NOMO-1 treated with dmso at 0.1 percent for 144 hours (cell line): Measurements from ENCODE around the gene GAPVD1.
A peak's percentile ranks its signal among the peaks of the same experiment; 100 is the strongest.
"Not testable (repeated sequence)": the region's sequence is repeated elsewhere in the genome, so short reads cannot be mapped to it uniquely, and the experiment has no call there.

Source experiments
- DNase-seq: peaks from one replicate; lab custom pipeline; 2025; ENCODE audit not compliant: unreplicated experiment; lab: John Stamatoyannopoulos, UW

Gene GAPVD1

DNA sequence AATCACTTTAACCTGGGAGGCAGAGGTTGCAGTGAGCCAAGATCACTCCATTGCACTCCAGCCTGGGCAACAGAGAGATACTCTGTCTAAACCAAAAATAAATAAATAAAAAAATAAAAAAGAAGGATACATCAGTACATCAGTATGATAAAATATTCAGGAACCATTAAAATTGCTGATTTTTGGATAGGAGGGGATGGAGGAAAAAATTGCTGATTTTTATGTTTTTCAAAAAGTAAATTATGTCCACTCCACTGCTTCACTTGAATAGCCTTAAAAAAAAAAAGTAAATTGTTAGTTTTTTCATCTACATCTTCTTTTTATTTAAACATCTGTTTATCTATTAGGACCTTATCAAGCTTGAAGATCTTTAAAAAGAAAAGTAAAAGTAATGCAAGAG, 7.4 kb upstream of the GAPVD1 start:
- DNase-seq: no peak

DNA sequence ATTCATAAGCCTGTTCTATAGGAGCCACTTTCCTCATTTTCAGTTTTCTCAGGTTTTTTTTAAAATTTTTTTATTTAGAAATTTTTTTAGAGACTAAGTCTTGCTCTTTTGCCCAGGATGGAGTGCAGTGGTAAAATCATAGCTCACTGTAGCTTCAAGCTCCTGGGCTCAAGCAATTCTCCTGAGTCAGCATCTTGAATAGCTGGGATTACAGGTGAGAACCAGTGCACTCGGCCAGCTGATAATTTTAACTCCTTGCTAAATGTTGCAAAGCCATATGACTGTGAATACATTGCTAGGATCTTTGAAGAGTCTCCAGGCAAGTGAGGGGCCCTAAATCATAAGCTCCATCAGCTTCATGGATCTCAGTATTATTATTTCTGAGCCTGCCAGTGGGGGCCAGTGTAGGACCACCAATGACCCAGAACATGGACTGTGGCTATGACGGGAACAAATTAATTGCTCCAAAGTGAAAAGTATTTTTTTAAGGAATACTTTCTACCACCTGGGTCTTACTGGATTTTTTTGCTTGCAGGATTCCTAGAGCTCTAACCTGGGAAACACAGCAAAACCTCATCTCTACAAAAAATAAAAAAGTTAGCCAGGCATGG, 5.7 kb upstream of the GAPVD1 start:
- no peak for DNase-seq

DNA sequence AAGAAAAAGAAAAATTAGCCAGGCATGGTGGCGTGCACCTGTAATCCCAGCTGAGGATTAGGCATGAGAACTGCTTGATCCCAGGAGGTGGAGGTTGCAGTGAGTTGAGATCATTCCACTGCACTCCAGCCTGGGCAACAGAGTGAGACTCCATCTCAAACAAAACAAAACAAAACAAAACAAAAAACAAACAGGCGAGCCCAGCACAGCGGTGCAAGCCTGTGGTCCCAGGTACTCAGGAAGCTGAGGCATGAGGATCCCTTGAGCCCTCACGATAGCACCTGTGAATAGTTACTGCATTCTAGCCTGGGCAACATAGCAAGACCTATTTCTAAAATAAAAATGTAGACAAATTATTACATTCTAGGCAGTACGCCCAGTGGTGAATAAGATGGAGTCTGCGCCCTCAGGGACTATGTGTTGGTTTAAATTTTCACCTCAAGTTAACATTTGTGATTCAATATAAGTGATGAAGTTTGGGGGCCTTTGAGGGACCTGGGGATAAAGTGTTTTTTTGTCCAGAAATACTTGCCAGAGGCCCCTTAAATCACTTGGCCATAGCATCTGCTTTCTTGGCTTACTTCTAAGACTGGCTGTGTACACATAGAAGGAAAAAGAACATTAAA, 3.4 kb upstream of the GAPVD1 start:
- no peak for DNase-seq

DNA sequence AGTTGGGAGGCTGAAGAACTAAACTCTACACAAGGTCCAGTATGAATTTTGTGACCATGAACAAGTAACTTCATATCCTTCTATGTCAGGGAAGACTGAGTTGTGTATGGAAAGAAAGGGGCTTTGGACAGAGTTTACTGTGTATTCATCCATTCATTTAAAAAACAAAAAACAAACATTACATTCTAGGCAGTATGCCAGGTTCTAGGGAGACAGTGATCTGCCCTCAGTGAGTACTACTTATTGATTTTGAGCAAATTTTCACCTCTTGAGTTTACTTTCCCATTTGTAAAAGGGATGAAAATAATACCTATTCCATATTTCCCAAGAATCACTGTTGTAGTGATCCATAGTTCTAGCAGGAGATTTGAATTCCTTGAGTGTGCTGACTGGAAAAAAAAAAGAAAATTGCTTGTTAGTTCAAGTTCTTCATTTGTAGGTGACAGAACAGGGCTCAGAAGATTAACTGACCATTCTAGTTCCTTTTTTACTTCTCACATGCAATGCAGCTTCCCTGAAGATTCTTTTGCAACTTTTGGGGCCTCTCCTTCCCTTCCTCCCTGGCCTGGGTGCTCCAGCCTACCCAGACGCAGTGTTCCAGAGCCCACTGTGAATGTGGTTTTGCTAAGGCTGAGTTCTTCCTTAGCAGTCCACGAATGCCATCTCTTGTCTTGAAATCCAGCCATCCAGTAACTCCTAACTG, 2.6 kb upstream of the GAPVD1 start:
- DNase-seq: peak; percentile 82

DNA sequence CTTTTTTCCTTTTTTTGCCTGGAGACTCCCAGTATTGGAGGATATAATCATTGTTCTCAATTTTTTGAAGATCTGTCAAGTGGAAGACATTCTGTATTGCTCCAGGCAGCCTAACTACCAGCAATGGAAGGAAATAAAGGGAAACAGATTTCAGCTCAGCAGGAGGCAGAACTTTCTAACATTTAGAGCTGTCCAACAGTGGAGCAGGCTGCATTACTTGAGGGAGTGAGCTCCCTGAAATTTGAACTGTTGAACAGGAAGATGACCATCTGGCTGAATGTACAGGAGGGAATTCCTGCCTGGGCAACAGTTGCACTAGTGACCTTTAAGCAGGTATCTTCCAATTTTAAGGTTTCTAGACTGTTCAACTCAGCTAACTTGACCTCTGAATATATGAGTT, 1.1 kb upstream of the GAPVD1 start:
- no peak for DNase-seq

DNA sequence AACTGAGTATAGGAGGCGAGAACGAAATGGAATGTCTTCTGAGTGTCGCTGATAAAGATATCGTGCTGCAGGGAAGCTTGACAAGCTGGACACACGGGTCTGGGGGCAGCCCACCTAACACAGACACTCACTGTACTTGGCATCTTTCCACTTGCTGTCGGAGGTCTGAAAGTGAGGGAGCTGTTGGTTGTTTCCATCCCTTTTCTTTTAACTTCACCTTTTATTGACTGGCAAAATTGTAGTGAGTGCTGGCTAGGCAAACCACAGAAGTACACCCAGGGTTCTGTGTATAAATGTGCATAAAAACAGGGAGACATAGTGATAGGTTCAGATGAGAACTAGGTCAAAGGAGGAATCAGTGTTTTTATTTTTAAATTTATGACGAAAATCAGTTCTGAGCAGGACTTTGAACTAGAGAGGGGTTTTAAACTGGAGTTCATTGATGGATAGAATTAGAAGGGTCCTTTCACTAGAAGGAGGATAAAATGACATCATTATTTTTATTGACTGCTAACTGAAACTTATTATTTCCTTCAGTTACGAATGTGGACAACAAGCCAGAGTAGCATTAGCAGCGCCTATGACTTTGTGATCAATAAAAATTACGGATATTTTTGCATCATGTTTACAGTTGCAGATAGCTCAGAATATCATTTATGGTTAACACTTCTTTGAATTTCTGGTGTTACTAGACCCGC, 817 bp downstream of the GAPVD1 start:
- no peak for DNase-seq

DNA sequence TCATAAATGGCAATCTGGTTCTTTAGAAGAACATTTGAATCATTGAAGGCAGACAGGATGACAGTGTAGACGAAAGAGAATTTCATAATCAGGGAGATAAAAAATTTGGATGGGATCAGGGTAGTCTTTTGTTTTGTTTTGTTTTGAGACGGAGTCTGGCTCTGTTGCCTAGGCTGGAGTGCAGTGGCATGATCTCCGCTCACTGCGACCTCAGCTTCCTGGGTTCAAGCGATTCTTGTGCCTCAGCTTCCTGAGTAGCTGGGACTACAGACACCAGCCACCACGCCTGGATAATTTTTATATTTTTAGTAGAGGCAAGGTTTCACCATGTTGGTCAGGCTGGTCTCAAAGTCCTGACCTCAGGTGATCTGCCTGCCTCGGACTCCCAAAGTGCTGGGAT, 2.4 kb downstream of the GAPVD1 start:
- DNase-seq: not testable (repeated sequence)

DNA sequence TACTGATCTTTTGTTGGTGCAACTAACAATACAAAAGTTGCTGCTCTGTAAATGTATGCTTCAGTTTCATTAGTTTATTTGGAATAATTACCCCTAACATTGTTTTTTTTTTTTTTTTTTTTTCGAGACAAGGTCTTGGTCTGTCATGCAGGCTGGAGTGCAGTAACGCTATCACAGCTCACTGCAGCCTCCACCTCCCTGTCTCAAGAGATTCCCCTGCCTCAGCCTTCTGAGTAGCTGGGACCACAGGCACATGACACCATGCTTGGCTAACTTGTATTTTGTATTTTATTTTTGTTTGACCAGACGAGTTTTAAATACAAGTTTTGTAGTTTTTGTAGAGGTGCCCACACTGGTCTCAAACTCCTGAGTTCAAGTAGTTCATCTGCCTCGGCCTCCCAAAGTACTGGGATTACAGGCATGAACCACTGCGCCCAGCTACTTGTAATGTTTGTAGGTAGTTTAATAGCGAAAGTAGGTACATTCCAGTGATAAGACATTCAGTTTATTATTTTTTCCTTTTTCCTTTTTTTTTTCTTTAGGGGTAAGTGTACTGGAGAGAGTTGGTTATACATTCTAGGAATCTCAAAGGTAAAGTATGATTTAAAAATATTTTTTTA, 6.9 kb downstream of the GAPVD1 start:
- no peak for DNase-seq

DNA sequence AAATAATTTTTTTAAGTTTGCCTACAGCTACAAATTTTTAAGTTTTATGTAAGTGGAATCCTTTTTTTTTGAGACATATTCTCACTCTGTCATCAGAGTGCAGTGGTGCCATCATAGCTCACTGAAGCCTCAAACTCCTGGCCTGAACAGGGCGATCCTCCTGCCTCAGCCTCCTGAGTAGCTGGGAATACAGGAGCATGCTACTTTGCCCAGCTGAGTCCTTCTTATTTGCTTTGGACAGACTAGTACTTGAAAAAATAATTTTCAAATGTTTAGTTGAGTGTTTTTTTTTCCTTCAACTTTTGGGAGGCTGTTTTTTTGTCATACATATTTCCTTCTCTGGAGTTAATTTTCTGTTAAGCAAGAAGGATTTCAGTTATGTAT, 7.4 kb downstream of the GAPVD1 start:
- DNase-seq: no peak

DNA sequence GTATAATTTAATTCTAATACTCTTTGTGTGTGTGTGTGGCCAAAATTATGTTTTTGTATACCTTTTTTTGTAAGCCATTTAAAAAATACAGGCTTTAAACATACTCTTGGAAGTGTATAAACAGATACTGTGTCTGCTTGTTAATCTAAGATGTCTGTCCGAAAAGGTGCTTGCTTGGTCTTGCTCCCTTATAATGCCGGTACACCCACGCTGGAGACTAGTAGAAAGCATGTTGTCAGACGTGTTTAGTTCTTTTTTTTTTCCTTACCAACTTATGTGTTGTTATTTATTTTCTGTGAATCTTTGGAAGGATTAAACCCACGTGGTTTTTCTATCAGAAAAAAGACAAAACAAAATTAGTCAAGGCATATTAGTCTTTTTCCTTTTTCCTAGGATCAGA, 9.5 kb downstream of the GAPVD1 start:
- DNase-seq: no peak

DNA sequence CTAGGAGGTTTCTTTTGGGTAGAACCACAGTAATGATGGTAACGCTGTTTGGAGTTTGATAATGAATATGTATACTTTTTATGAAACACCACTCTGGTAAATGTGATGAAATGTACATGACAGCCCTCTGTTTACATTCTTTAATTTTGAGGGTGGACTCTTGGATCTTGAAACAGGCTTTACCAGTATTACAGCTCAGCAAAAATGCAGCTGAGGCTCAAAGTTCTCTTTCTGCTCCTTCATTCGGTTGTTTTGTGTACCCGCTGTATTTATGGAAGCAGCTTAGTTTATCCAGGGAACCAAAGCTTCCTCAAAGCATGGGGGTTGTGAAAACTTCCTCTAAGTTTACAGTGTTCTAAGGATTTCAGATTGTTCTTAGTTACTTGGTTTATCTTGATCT, 11.1 kb downstream of the GAPVD1 start:
- DNase-seq: no peak

DNA sequence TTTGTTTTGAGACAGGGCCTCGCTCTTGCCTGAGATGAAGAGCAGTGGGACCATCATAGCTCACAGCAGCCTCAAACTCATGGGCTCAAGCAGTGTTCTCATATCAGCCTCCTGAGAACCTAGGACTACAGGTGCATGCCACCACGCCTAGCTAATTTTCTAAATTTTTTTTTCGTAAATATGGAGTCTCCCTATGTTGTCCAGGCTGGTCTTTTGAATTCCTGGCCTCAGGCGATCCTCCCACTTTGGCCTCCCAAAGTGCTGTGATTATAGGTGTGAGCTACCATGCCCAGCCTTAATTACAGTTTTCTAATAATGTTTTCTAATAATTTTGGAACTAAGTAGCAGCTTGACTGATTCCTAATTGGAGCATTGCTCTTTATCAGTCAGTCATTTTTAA, 15.1 kb downstream of the GAPVD1 start:
- no peak for DNase-seq

DNA sequence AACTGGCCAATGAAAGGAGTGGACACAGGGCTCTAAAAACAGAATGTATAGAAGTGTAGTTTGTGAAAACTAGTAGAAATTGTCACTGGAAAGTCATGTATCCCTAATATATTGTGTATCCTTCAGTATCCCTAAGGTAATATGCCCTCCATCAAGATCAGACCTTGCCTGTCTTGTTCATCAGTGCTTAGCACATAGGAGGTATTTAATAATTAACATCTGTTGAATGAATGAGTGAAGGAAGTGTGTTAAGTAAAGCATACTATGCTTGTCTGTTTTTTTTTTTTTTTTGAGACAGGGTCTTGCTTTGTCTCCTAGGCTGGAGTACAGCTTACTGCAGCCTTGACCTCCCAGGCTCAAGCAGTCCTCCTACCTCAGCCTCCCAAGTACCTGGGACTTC, 15.8 kb downstream of the GAPVD1 start:
- DNase-seq: no peak

DNA sequence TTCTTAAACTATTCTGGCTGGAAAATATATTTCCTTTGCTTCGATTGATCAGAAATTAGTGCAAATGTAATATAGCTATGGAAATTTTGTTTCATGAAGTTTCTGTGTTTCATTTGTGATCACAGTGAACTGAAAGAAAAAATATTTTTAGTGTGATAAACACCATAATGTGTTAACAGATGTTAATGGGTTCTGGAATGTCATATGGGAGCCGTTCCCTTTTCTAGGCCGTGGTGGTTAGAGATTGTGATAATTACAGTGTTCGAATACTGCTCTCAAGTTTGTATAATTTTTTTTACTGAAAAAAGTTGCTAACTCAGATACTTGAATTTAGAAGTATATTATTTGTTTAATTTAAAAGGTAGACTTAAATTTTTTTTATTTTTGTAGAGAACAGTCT, 19.3 kb downstream of the GAPVD1 start:
- no peak for DNase-seq

DNA sequence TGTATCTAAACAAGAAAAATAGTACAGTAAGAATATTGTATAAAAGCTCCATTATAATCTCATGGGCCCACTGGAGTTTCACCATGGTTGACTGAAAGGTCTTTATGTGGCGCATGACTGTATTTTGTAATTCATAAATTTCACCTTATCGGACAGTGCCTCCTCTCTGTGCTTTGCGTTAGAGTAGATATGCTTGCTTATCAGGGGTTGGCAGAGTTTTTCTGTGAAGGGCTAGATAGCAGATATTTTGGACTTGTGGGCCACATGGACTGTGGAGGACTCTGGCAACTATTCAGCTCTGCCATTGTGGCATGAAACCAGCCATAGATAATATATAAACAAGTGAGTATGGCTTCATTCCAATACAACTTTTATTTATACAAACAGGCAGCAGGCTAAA, 23.2 kb downstream of the GAPVD1 start:
- DNase-seq: no peak

DNA sequence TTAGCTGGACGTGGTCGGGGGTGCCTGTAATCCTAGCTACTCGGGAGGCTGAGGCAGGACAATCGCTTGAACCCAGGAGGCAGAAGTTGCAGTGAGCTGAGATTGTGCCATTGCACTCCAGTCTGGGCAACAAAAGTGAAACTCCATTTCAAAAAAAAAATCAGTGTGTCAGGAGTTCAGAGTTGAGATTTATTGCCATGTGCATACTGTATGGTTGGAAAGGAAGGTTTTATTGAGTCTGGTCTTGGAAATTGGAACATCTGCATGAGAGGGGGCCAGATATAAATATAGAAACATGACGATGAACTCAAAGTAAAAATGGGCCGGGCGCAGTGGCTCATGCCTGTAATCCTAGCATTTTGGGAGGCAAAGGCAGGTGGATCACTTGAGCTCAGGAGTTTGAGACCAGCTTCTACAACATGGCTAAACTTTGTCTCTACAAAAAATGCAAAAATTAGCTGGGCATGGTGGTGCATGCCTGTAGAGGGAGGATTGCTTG, 25.4 kb downstream of the GAPVD1 start:
- not testable (repeated sequence) for DNase-seq

DNA sequence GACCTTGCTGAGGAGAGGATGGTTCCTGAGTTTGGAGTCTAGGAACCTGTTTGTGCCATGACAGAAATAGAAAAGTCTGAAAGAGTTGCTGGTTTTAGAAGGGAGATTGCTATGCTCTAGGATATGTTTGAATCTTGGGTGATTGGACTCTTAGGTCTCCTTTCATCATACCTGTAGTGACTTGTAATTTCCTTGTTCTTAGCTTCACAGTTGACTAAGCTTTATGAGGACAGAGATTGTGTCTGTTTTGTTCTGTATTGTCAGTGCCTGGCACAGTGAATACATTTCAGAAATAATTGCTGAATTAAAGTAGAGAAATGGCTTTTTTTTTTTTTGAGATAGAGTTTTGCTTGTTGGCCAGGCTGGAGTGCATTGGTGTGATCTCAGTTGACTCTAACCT, 31.5 kb downstream of the GAPVD1 start:
- DNase-seq: no peak

DNA sequence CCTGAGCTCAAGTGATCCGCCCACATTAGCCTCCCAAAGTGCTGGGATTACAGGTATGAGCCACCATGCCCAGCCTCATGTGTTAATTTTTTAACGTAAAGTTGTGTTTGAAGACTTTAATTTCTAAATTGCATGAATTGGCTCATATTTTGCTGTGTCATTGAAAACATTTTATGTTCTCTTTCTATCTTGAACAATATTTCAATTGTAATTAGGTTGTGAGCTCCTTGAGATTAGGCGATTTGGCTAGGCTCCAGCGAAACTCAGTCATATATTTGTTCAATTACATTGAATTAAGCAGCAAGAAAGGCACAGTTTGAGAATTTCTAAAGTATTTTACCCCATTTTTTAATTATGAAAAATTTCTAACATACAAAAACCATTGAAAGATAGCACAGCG, 34.0 kb downstream of the GAPVD1 start:
- no peak for DNase-seq

DNA sequence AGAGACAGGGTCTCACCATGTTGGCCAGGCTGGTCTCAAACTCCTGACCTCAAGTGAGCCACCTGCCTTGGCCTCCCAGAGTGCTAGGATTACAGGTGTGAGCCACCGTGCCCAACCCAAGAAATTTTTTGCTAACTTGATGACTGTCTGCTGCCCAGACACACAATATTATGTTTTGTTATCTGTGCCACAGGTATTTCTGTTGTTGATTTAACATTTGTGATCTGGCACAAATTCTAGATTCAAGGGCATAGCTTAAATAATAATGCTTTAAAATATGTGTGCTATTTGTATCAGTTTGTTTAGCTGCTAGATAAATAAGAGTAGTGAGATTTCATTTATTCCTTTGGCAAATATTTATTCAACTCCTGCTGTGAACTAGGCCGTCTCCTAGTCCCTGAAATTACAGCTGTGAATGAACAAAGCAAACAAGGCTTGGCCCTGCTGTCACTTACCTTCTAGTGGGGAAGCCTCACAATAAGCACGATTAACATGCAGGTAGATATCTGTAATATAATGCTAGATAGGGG, 35.3 kb downstream of the GAPVD1 start:
- no peak for DNase-seq

DNA sequence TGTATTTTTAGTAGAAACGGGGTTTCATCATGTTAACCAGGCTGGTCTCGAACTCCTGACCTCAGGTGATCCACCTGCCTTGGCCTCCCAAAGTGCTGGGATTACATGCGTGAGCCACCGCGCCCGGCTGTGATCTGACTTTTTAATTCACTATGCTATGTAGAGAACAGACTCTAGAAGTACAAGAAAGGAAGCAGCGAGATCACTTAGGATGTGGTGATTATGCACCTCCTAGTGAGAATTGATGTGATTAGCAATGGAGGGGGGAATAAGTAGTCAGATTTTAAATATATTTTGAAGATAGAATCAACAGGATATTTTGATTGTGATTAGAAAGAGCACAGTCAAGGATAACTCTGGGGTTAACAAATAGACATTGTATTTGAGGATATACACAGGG, 36.3 kb downstream of the GAPVD1 start:
- DNase-seq: no peak

DNA sequence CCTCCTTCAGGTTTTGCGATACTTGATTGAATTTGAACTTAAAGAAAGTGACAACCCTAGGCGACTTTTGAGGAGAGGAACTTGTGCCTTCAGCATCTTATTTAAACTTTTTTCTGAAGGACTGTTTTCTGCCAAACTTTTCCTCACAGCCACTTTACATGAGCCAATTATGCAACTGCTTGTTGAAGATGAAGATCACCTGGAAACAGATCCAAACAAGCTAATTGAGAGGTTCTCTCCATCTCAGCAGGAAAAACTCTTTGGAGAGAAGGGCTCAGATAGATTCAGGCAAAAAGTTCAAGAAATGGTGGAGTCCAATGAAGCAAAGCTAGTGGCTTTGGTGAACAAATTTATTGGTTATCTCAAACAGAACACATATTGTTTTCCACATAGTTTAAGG, 40.6 kb downstream of the GAPVD1 start:
- no peak for DNase-seq
